Peyer's patch (tissue), 4 donors: ENCODE data around the gene PPRC1.

Source experiments
- POLR2A ChIP-seq, 2 donors: fragments of 450-650 bp; IDR thresholded peaks; one replicate each; pipeline ENCODE4 v1.5.1; 2017; ENCODE audit warnings: antibody characterized with exemption in 2 of 2, mild to moderate bottlenecking in 2 of 2, moderate library complexity in 2 of 2
- TF ChIP-seq, protein P1 (sequence below), 6 experiments: fragments of 450-650 bp in 4 of 6; fragments of 200-600 bp in 2 of 6; sonication (generic) in 1 of 6; IDR thresholded peaks; one replicate each; pipeline ENCODE4 v1.5.1; 2017 to 2019; ENCODE audit warnings: antibody characterized with exemption in 6 of 6, mild to moderate bottlenecking in 3 of 6, moderate library complexity in 1 of 6

DNA sequence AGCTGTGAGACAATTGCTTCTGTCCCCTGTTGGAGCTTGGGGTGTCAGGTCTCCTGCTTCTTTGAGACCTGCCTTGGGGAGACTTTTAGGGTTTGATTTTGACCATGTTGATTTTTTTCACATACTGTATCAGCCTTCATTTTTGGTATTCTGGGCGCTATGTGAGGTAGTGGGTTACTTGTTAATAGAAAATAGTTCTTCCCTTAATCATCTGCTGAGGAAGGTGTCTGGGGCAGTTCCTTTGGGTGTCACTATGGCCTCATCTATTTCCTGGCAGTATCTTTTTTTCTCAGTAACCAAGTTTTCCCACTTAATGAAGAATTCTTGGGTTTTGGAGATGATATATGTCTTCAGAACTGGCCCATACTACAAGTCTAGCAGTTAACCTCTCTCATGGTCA lies 14.7 kb downstream of the PPRC1 start:
- TF ChIP-seq POLR2A (IDR thresholded peaks at IDR 0.05), result no peak
- TF ChIP-seq, protein P1, sequence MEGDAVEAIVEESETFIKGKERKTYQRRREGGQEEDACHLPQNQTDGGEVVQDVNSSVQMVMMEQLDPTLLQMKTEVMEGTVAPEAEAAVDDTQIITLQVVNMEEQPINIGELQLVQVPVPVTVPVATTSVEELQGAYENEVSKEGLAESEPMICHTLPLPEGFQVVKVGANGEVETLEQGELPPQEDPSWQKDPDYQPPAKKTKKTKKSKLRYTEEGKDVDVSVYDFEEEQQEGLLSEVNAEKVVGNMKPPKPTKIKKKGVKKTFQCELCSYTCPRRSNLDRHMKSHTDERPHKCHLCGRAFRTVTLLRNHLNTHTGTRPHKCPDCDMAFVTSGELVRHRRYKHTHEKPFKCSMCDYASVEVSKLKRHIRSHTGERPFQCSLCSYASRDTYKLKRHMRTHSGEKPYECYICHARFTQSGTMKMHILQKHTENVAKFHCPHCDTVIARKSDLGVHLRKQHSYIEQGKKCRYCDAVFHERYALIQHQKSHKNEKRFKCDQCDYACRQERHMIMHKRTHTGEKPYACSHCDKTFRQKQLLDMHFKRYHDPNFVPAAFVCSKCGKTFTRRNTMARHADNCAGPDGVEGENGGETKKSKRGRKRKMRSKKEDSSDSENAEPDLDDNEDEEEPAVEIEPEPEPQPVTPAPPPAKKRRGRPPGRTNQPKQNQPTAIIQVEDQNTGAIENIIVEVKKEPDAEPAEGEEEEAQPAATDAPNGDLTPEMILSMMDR (IDR thresholded peaks at IDR 0.05), result no peak
